Liver (tissue), 9 donors: ENCODE data around the gene OBP2B. TPM values are rescaled to one million over a fixed set of nuclear protein-coding genes. Genes with fewer than 3 reads are reported as not detected.
A peak's percentile ranks its signal among the peaks of the same experiment; 100 is the strongest.

ENCODE experiments used
- DNase-seq: peaks from one replicate; pipeline ENCODE4 v3.0.0-alpha.2; 2017; ENCODE audit warnings: low spot score
- H3K27ac ChIP-seq, 2 donors: one replicate each; pipeline ENCODE4 v1.7.0; 2013; ENCODE audit warnings: inconsistent platforms in 2 of 2, low read length in 2 of 2, control low read depth in 1 of 2, low read depth in 1 of 2, mild to moderate bottlenecking in 1 of 2
- H3K27me3 ChIP-seq, 4 donors: one replicate each; pipeline versions ENCODE4 v1.6.1 to v1.7.0; 2013; ENCODE audit warnings: low read length in 3 of 4, inconsistent platforms in 1 of 4, mild to moderate bottlenecking in 1 of 4, moderate library complexity in 1 of 4; ENCODE audit not compliant: control insufficient read depth in 4 of 4, insufficient read depth in 4 of 4
- H3K36me3 ChIP-seq, 4 donors: one replicate each; pipeline versions ENCODE4 v1.6.1 to v1.7.0; 2013; ENCODE audit warnings: low read length in 3 of 4, mild to moderate bottlenecking in 3 of 4, low read depth in 1 of 4, moderate library complexity in 1 of 4; ENCODE audit not compliant: control insufficient read depth in 4 of 4, insufficient read depth in 3 of 4
- H3K4me1 ChIP-seq, 4 donors: one replicate each; pipeline versions ENCODE4 v1.6.1 to v1.7.0; 2013; ENCODE audit warnings: low read length in 3 of 4, mild to moderate bottlenecking in 3 of 4, moderate library complexity in 1 of 4; ENCODE audit not compliant: control insufficient read depth in 4 of 4, insufficient read depth in 4 of 4
- H3K4me3 ChIP-seq, 3 donors: one replicate each; pipeline versions ENCODE4 v1.6.1 to v1.7.0; 2013; ENCODE audit warnings: low read length in 3 of 3, control low read depth in 1 of 3, low read depth in 1 of 3, mild to moderate bottlenecking in 1 of 3
- H3K9ac ChIP-seq, 2 donors: one replicate each; pipeline ENCODE4 v1.7.0; 2013; ENCODE audit warnings: low read length in 2 of 2, mild to moderate bottlenecking in 2 of 2, moderate library complexity in 2 of 2, control low read depth in 1 of 2, low read depth in 1 of 2
- H3K9me3 ChIP-seq, 4 donors: one replicate each; pipeline versions ENCODE4 v1.6.1 to v1.7.0; 2013; ENCODE audit warnings: low read length in 3 of 4; ENCODE audit not compliant: control insufficient read depth in 4 of 4
- ATF3 ChIP-seq: IDR thresholded peaks from 2 replicates; pipeline ENCODE4 v1.6.1; 2016; ENCODE audit warnings: antibody characterized with exemption
- FOXA1 ChIP-seq: IDR thresholded peaks from 2 replicates; pipeline ENCODE4 v1.6.1; 2016; ENCODE audit warnings: antibody characterized with exemption
- FOXA2 ChIP-seq: IDR thresholded peaks from 2 replicates; pipeline ENCODE4 v1.6.1; 2016; ENCODE audit warnings: antibody characterized with exemption
- GABPA ChIP-seq, 2 donors: IDR thresholded peaks in 1 of 2; conservative IDR thresholded peaks in 1 of 2; 2 replicates each; pipeline ENCODE4 v1.6.1; 2016; ENCODE audit warnings: antibody characterized with exemption in 2 of 2, mild to moderate bottlenecking in 1 of 2, moderate library complexity in 1 of 2
- HNF4A ChIP-seq, 2 donors: conservative IDR thresholded peaks; 2 replicates each; pipeline ENCODE4 v1.6.1; 2016; ENCODE audit warnings: antibody characterized with exemption in 2 of 2, mild to moderate bottlenecking in 2 of 2
- HNF4G ChIP-seq: IDR thresholded peaks from 2 replicates; pipeline ENCODE4 v1.6.1; 2016; ENCODE audit warnings: antibody characterized with exemption
- JUND ChIP-seq, 2 donors: IDR thresholded peaks; 2 replicates each; pipeline ENCODE4 v1.6.1; 2016; ENCODE audit warnings: antibody characterized with exemption in 2 of 2
- NR2F2 ChIP-seq: IDR thresholded peaks from 2 replicates; pipeline ENCODE4 v1.6.1; 2016; ENCODE audit warnings: antibody characterized with exemption
- RAD21 ChIP-seq, 2 donors: IDR thresholded peaks; 2 replicates each; pipeline ENCODE4 v1.6.1; 2016; ENCODE audit warnings: antibody characterized with exemption in 2 of 2, mild to moderate bottlenecking in 2 of 2
- RXRA ChIP-seq, 2 donors: IDR thresholded peaks; 2 replicates each; pipeline ENCODE4 v1.6.1; 2017 to 2018; ENCODE audit warnings: antibody characterized with exemption in 2 of 2, mild to moderate bottlenecking in 1 of 2
- SP1 ChIP-seq: IDR thresholded peaks from 2 replicates; pipeline ENCODE4 v1.6.1; 2018; ENCODE audit warnings: antibody characterized with exemption, mild to moderate bottlenecking
- TAF1 ChIP-seq: conservative IDR thresholded peaks from 2 replicates; pipeline ENCODE4 v1.6.1; 2016; ENCODE audit warnings: antibody characterized with exemption, mild to moderate bottlenecking
- YY1 ChIP-seq: IDR thresholded peaks from 2 replicates; pipeline ENCODE4 v1.6.1; 2016; ENCODE audit warnings: antibody characterized with exemption, mild to moderate bottlenecking
- ZBTB33 ChIP-seq: IDR thresholded peaks from 2 replicates; pipeline ENCODE4 v1.6.1; 2016; ENCODE audit warnings: antibody characterized with exemption
- WGBS: extraction: QIAGEN DNeasy Blood & Tissue Kit; methylation state at CpG from one replicate; pipeline ENCODE4 v1.1.7; 2013; 5-methylcytosine and 5-hydroxymethylcytosine counted together
- polyA plus RNA-seq, 2 donors: library from polyadenylated mRNA; stranded (reverse) in 1 of 2; unstranded in 1 of 2; fragments of 200-250 nt in 1 of 2; fragments of >200 nt in 1 of 2; fragmentation: Nextera tagmentation in 1 of 2; extraction: Ambion mirVana in 1 of 2; gene quantifications; one replicate each; pipeline versions ENCODE4 v1.2.1 to v1.2.3, GENCODE V29; 2013 to 2015
- total RNA-seq, 2 donors: library from RNA; depleted of rRNA; stranded (reverse); fragments of >200 nt; gene quantifications; one replicate each; pipeline ENCODE4 v1.2.3, GENCODE V29; 2014
- donor health status: healthy.
- donor health status: healthy.
- donor health status: healthy.
- donor health status: healthy.
- donor health status: healthy.

The OBP2B gene
- total and polyA plus RNA-seq, 4 donors: not detected

GRCh38 chr9:133166392-133166791 is 42.7 kb downstream of the OBP2B start:
- no peak for DNase-seq
- Histone ChIP-seq H3K27me3 (no peaks in the 10 kb centered on the region), H3K9ac (no peak overlapping the region), H3K27ac (no peak overlapping the region), H3K9me3 (no peaks in the 10 kb centered on the region), H3K36me3 (no peaks in the 10 kb centered on the region), H3K4me3 (no peak overlapping the region), H3K4me1 (peaks cover 2 to 13% (median 6%) of the 10 kb centered on the region in 4 donors)
- no peak for TF ChIP-seq NR2F2
- TF ChIP-seq RXRA (IDR thresholded peaks at IDR 0.05): no peak
- no peak for TF ChIP-seq RAD21 (IDR thresholded peaks at IDR 0.05)
- no peak for TF ChIP-seq GABPA (IDR thresholded peaks at IDR 0.05 in 1 of 2, conservative IDR thresholded peaks at IDR 0.05 in 1 of 2)
- WGBS: 71% methylated on average over 17 of the region's 17 CpGs

GRCh38 chr9:133165452-133165730 is 43.7 kb downstream of the OBP2B start:
- Histone ChIP-seq H3K4me1 (peaks cover 2 to 13% (median 6%) of the 10 kb centered on the region in 4 donors), H3K27ac (no peak overlapping the region), H3K9me3 (no peaks in the 10 kb centered on the region), H3K9ac (no peak overlapping the region), H3K27me3 (no peaks in the 10 kb centered on the region), H3K4me3 (no peak overlapping the region), H3K36me3 (no peaks in the 10 kb centered on the region)
- TF ChIP-seq FOXA2 (no peak), HNF4G (no peak), NR2F2 (no peak), FOXA1 (no peak), SP1 (no peak), YY1 (no peak), ZBTB33 (no peak), JUND (IDR thresholded peaks at IDR 0.05) (no peak)
- DNase-seq: no peak
- WGBS: 93% methylated on average over 2 of the region's 2 CpGs

GRCh38 chr9:133164191-133164590 is 44.9 kb downstream of the OBP2B start:
- Histone ChIP-seq H3K27me3 (no peaks in the 10 kb centered on the region), H3K9ac (no peak overlapping the region), H3K9me3 (no peaks in the 10 kb centered on the region), H3K4me1 (peaks cover 2 to 13% (median 6%) of the 10 kb centered on the region in 4 donors), H3K4me3 (peak overlapping the region in 1 of 3 donors; percentile 57), H3K27ac (no peak overlapping the region), H3K36me3 (no peaks in the 10 kb centered on the region)
- DNase-seq: no peak
- no peak for TF ChIP-seq GABPA (IDR thresholded peaks at IDR 0.05 in 1 of 2, conservative IDR thresholded peaks at IDR 0.05 in 1 of 2)
- WGBS: 84% methylated on average over 13 of the region's 13 CpGs

GRCh38 chr9:133163504-133164172 is 45.4 kb downstream of the OBP2B start, which contains the start of gene GBGT1:
Gene GBGT1 (minus strand): TSS chr9:133163914. CDS start chr9:133162412, 1,502 bp downstream.
- WGBS: 4% methylated on average over 56 of the region's 56 CpGs
- no peaks in the 10 kb centered on the region for H3K36me3 ChIP-seq
- DNase-seq: peak; percentile 82
- no peaks in the 10 kb centered on the region for H3K27me3 ChIP-seq
- H3K4me1 ChIP-seq: peaks cover 2 to 13% (median 6%) of the 10 kb centered on the region in 4 donors
- TF ChIP-seq ATF3: no peak
- TF ChIP-seq HNF4G: no peak
- TF ChIP-seq HNF4A (conservative IDR thresholded peaks at IDR 0.05): no peak
- no peak for TF ChIP-seq FOXA2
- no peak for TF ChIP-seq ZBTB33
- TF ChIP-seq TAF1: no peak
- TF ChIP-seq FOXA1: no peak
- H3K9ac ChIP-seq: no peak within 1 kb of the TSS
- H3K27ac ChIP-seq: peak within 1 kb of the TSS in 1 of 2 donors; percentile 18
- H3K4me3 ChIP-seq: peak within 1 kb of the TSS in 2 of 3 donors; percentile 27 to 57
- no peaks in the 10 kb centered on the region for H3K9me3 ChIP-seq
